DND-41 (cell line): ENCODE data around the gene CSPG5.

Source experiments
- ATAC-seq: fragments of 200-7000 bp; cut with Tn5 transposase; 3 replicates; pipeline ENCODE4 v1.9.1; 2021; ENCODE audit warnings: low read depth; ENCODE audit not compliant: insufficient read depth
- DNase-seq: peaks from one replicate; pipeline ENCODE4 v3.0.0-alpha.2; 2020
- H2AFZ ChIP-seq: 2 replicates; pipeline ENCODE4 v1.6.0; 2012; ENCODE audit warnings: low read depth, low read length
- H3K27ac ChIP-seq: 2 replicates; pipeline ENCODE4 v1.5.1; 2012; ENCODE audit warnings: low read length, inconsistent platforms
- H3K27me3 ChIP-seq: fragments of 200-600 bp; sonication (generic); 2 replicates; pipeline ENCODE4 v1.6.0; 2012; ENCODE audit warnings: low read length, mild to moderate bottlenecking, inconsistent platforms; ENCODE audit not compliant: insufficient read depth, poor library complexity
- H3K36me3 ChIP-seq: 2 replicates; pipeline ENCODE4 v1.5.1; 2012; ENCODE audit warnings: low read length, inconsistent platforms; ENCODE audit not compliant: insufficient read depth
- H3K4me1 ChIP-seq: 2 replicates; pipeline ENCODE4 v1.5.1; 2012; ENCODE audit warnings: mild to moderate bottlenecking, low read length; ENCODE audit not compliant: insufficient read depth
- H3K4me2 ChIP-seq: 2 replicates; pipeline ENCODE4 v1.6.0; 2012; ENCODE audit warnings: mild to moderate bottlenecking, moderate library complexity, low read length, inconsistent platforms; ENCODE audit not compliant: insufficient read depth
- H3K4me3 ChIP-seq, 2 experiments: fragments of 200-600 bp in 1 of 2; shearing (Covaris generic) in 1 of 2; 2 replicates each; pipeline ENCODE4 v1.5.1; 2012 to 2016; ENCODE audit warnings: inconsistent platforms in 2 of 2, low read length in 2 of 2, mild to moderate bottlenecking in 2 of 2, low read depth in 1 of 2, moderate library complexity in 1 of 2
- H3K79me2 ChIP-seq: 2 replicates; pipeline ENCODE4 v1.6.0; 2012; ENCODE audit warnings: low read length, inconsistent platforms; ENCODE audit not compliant: insufficient read depth
- H3K9ac ChIP-seq: 2 replicates; pipeline ENCODE4 v1.6.0; 2012; ENCODE audit warnings: low read depth, mild to moderate bottlenecking, inconsistent platforms, low read length, moderate library complexity
- H3K9me3 ChIP-seq: 2 replicates; pipeline ENCODE4 v1.5.1; 2012; ENCODE audit warnings: low read length, moderate library complexity, mild to moderate bottlenecking, inconsistent platforms; ENCODE audit not compliant: insufficient read depth, severe bottlenecking
- H4K20me1 ChIP-seq: 2 replicates; pipeline ENCODE4 v1.6.0; 2012; ENCODE audit warnings: low read length; ENCODE audit not compliant: insufficient read depth
- EZH2 ChIP-seq: IDR thresholded peaks from 3 replicates; pipeline ENCODE4 v1.6.1; 2012; ENCODE audit warnings: borderline replicate concordance, low read depth, mild to moderate bottlenecking, moderate library complexity, low read length, inconsistent platforms; ENCODE audit not compliant: severe bottlenecking
- TF ChIP-seq, protein P1 (sequence below): IDR thresholded peaks from 2 replicates; pipeline ENCODE4 v1.5.1; 2012; ENCODE audit warnings: borderline replicate concordance, low read length, moderate library complexity, mild to moderate bottlenecking; ENCODE audit not compliant: poor library complexity, severe bottlenecking; ENCODE audit errors: extremely low read depth

The CSPG5 gene

DNA sequence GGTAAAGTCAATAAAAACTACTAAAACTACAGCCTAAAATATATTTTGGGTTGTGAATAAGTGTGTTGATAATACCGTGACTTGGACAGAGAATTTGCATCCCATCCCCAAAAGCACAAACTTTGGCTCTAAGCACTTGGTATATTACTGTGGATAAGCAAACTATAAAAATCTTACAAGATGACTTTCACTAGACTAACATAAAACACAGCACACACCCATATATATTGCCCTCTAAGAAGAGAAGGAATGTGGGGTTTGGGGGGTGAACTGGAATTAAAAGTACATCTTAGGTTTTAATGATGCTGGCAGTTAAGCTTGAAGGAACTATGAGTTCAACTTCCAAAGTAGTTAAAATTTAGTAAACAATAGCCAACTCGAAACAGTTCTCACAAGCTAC, 28.7 kb upstream of the CSPG5 start:
- H2AFZ ChIP-seq, result no peak overlapping the region
- H3K9ac ChIP-seq, result no peak overlapping the region
- no peak overlapping the region for H3K4me3 ChIP-seq
- H3K79me2 ChIP-seq, result peaks cover 4% of the 10 kb centered on the region; the same call in 1 of the 2 replicates
- no peaks in the 10 kb centered on the region for H3K9me3 ChIP-seq
- no peaks in the 10 kb centered on the region for H3K4me1 ChIP-seq
- H3K4me2 ChIP-seq, result no peak overlapping the region
- no peaks in the 10 kb centered on the region for H3K27me3 ChIP-seq
- TF ChIP-seq, protein P1, sequence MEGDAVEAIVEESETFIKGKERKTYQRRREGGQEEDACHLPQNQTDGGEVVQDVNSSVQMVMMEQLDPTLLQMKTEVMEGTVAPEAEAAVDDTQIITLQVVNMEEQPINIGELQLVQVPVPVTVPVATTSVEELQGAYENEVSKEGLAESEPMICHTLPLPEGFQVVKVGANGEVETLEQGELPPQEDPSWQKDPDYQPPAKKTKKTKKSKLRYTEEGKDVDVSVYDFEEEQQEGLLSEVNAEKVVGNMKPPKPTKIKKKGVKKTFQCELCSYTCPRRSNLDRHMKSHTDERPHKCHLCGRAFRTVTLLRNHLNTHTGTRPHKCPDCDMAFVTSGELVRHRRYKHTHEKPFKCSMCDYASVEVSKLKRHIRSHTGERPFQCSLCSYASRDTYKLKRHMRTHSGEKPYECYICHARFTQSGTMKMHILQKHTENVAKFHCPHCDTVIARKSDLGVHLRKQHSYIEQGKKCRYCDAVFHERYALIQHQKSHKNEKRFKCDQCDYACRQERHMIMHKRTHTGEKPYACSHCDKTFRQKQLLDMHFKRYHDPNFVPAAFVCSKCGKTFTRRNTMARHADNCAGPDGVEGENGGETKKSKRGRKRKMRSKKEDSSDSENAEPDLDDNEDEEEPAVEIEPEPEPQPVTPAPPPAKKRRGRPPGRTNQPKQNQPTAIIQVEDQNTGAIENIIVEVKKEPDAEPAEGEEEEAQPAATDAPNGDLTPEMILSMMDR, result no peak
- TF ChIP-seq EZH2, result no peak
- H4K20me1 ChIP-seq, result no peaks in the 10 kb centered on the region
- ATAC-seq (no peak), DNase-seq (no peak)
- H3K36me3 ChIP-seq, result peaks cover 97% of the 10 kb centered on the region
- H3K27ac ChIP-seq, result no peak overlapping the region

DNA sequence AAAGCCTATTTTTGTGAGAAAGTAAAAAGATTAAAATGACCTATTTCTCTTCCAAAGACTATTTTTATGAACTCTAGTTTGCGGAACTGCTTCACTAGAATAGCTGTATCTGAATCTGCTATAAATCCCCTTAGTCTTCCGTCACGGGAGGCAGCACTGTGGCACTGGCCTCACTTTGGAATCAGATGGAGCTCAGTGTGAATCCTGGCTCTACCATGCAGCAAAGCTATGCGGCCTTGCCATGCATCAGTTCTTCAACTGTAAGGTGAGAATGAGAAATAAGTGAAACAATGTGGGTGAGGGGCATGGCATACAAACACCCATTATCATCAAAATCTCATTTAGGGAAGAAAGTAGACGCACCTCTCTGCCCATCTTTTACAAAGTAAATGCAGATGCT, 27.5 kb upstream of the CSPG5 start:
- Histone ChIP-seq H3K27me3 (no peaks in the 10 kb centered on the region), H3K4me1 (no peaks in the 10 kb centered on the region), H2AFZ (no peak overlapping the region), H4K20me1 (no peaks in the 10 kb centered on the region), H3K79me2 (peaks cover 9% of the 10 kb centered on the region; the same call in 1 of the 2 replicates), H3K4me3 (no peak overlapping the region), H3K36me3 (peaks cover 95% of the 10 kb centered on the region), H3K27ac (no peak overlapping the region), H3K4me2 (no peak overlapping the region), H3K9ac (no peak overlapping the region), H3K9me3 (no peaks in the 10 kb centered on the region)
- no peak for TF ChIP-seq EZH2
- TF ChIP-seq, protein P1, result no peak
- DNase-seq (no peak), ATAC-seq (no peak)

DNA sequence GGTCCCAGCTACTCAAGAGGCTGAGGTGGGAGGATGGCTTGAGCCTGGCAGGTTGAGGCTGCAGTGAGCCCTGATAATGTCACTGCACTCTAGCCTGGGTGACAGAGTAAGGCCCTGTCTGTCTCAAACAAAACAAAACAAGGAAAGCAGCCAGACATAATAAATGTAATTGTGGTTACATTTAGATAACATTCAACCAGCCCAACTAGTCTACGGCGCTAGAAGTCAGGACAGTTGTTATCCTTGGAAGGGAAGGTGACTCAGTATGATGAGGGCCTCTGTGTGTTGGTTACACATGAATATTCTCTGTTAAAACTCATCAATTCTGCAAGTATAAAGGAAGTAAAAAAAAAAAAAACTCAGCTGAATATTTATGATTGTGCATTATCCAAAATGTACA, 27.0 kb upstream of the CSPG5 start:
- no peak for DNase-seq
- H3K4me3 ChIP-seq, result no peak overlapping the region
- no peak overlapping the region for H2AFZ ChIP-seq
- TF ChIP-seq EZH2, result no peak
- TF ChIP-seq, protein P1, result no peak
- H3K4me1 ChIP-seq, result no peaks in the 10 kb centered on the region
- peaks cover 92% of the 10 kb centered on the region for H3K36me3 ChIP-seq
- H3K27me3 ChIP-seq, result no peaks in the 10 kb centered on the region
- no peak overlapping the region for H3K4me2 ChIP-seq
- H4K20me1 ChIP-seq, result no peaks in the 10 kb centered on the region
- H3K9me3 ChIP-seq, result no peaks in the 10 kb centered on the region
- H3K9ac ChIP-seq, result no peak overlapping the region
- peaks cover 10% of the 10 kb centered on the region; the same call in 1 of the 2 replicates for H3K79me2 ChIP-seq
- no peak overlapping the region for H3K27ac ChIP-seq
- no peak for ATAC-seq

DNA sequence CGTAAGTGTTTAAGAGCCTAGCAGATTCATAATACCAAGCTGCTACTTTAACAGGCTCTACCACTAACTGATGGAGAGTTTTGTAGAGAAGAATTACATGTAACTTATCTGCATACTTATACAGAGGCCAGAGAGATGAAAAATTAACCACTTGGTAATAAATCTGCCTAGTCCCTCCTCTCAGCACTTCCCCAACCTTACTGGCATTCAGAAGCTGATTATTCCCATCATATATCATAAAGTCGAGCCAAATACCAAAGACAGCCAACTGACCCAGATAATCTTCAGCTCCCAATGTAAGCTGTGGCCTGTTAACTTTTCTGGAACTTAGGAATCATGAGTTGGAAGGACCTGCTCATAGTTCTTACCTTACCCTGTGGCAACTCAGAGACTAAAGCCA, 25.5 kb upstream of the CSPG5 start:
- Histone ChIP-seq H3K4me1 (no peaks in the 10 kb centered on the region), H3K4me3 (no peak overlapping the region), H3K27me3 (no peaks in the 10 kb centered on the region), H2AFZ (no peak overlapping the region), H3K4me2 (no peak overlapping the region), H3K36me3 (peaks cover 92% of the 10 kb centered on the region), H3K9ac (no peak overlapping the region), H3K27ac (no peak overlapping the region), H3K79me2 (peaks cover 10% of the 10 kb centered on the region; the same call in 1 of the 2 replicates), H3K9me3 (no peaks in the 10 kb centered on the region), H4K20me1 (0 out of 2 replicates have a peak, but pooled peaks cover 6% of the 10 kb centered on the region)
- DNase-seq (no peak), ATAC-seq (no peak)
- TF ChIP-seq, protein P1, result no peak
- TF ChIP-seq EZH2, result no peak
